KG1 (cell line): ENCODE measurements around the gene TMIGD1.

Source experiments
- DNase-seq: peaks from one replicate; lab custom pipeline; 2025; lab: John Stamatoyannopoulos, UW

TMIGD1 gene

GRCh38 chr17:30326809-30327208 lies 7.0 kb downstream of the TMIGD1 start:
- no peak for DNase-seq

- no peak for DNase-seq
Observed at GRCh38 chr17:30324723-30325122, 9.1 kb downstream of the TMIGD1 start.

GRCh38 chr17:30323895-30324319 lies 9.9 kb downstream of the TMIGD1 start:
- no peak for DNase-seq

- DNase-seq: peak; percentile 24
Observed at GRCh38 chr17:30323262-30323894, 10.5 kb downstream of the TMIGD1 start.

GRCh38 chr17:30321314-30321713 lies 12.5 kb downstream of the TMIGD1 start:
- DNase-seq: no peak

GRCh38 chr17:30318155-30318554 lies 15.7 kb downstream of the TMIGD1 start:
- no peak for DNase-seq

- DNase-seq: no peak
Observed at GRCh38 chr17:30316736-30317135, 17.1 kb downstream of the TMIGD1 start.

GRCh38 chr17:30315106-30315505 lies 18.8 kb downstream of the TMIGD1 start:
- no peak for DNase-seq

GRCh38 chr17:30314474-30314873 lies 19.4 kb downstream of the TMIGD1 start:
- DNase-seq: no peak

- no peak for DNase-seq
Observed at GRCh38 chr17:30312226-30312625, 21.6 kb downstream of the TMIGD1 start.

- no peak for DNase-seq
Observed at GRCh38 chr17:30310562-30310961, 23.3 kb downstream of the TMIGD1 start.

- no peak for DNase-seq
Observed at GRCh38 chr17:30309591-30309990, 24.3 kb downstream of the TMIGD1 start.

- DNase-seq: no peak
Observed at GRCh38 chr17:30308406-30308805, 25.5 kb downstream of the TMIGD1 start.

- DNase-seq: no peak
Observed at GRCh38 chr17:30304778-30305177, 29.1 kb downstream of the TMIGD1 start.

GRCh38 chr17:30302241-30302640 lies 31.6 kb downstream of the TMIGD1 start:
- no peak for DNase-seq

- DNase-seq: no peak
Observed at GRCh38 chr17:30300818-30301217, 33.0 kb downstream of the TMIGD1 start.

- DNase-seq: no peak
Observed at GRCh38 chr17:30299000-30299399, 34.9 kb downstream of the TMIGD1 start.

- DNase-seq: no peak
Observed at GRCh38 chr17:30297715-30298114, 36.1 kb downstream of the TMIGD1 start.

GRCh38 chr17:30296499-30297080 lies 37.3 kb downstream of the TMIGD1 start:
- no peak for DNase-seq

GRCh38 chr17:30292286-30292858 lies 41.5 kb downstream of the TMIGD1 start:
- DNase-seq: no peak

- DNase-seq: peak; percentile 54
Observed at GRCh38 chr17:30291543-30292285, 42.1 kb downstream of the TMIGD1 start, which contains the start of gene BLMH. Gene BLMH (minus strand): TSS chr17:30291944. CDS start chr17:30291819, 125 bp downstream.

- peak; percentile 34 for DNase-seq
Observed at GRCh38 chr17:30290696-30291542, 42.9 kb downstream of the TMIGD1 start.
